ENCODE data around the gene AK1.

AK1 gene

GRCh38 chr9:127876764-127877562, 512 bp downstream of the AK1 start:
- Histone ChIP-seq H3K27me3 (ENCODE audit: insufficient read depth, low read length, poor library complexity, severe bottlenecking) (no peaks in the 10 kb centered on the region), H2AFZ (ENCODE audit: low read length) (no peak overlapping the region), H3F3A (ENCODE audit: low read depth) (no peaks in the 10 kb centered on the region), H3K4me3 (ENCODE audit: low read length, poor library complexity, severe bottlenecking) (no peak overlapping the region), H3K9me3 (ENCODE audit: insufficient read depth, low read depth, low read length) (no peaks in the 10 kb centered on the region), H3K4me2 (ENCODE audit: low read depth, low read length, poor library complexity, severe bottlenecking) (no peak overlapping the region), H3K36me3 (ENCODE audit: insufficient read depth, low read length) (no peaks in the 10 kb centered on the region), H3K79me2 (ENCODE audit: insufficient read depth, low read length) (no peaks in the 10 kb centered on the region), H3K9me2 (replicated peaks; ENCODE audit: low read depth, low read length) (no peaks in the 10 kb centered on the region), H4K20me1 (ENCODE audit: insufficient read depth, low read length, poor library complexity, severe bottlenecking) (no peaks in the 10 kb centered on the region), H3K9ac (ENCODE audit: low read depth, low read length, poor library complexity, severe bottlenecking) (no peak overlapping the region), H3K4me1 (ENCODE audit: insufficient read depth, low read length, poor library complexity, severe bottlenecking) (no peaks in the 10 kb centered on the region)
- TF ChIP-seq, protein P1, sequence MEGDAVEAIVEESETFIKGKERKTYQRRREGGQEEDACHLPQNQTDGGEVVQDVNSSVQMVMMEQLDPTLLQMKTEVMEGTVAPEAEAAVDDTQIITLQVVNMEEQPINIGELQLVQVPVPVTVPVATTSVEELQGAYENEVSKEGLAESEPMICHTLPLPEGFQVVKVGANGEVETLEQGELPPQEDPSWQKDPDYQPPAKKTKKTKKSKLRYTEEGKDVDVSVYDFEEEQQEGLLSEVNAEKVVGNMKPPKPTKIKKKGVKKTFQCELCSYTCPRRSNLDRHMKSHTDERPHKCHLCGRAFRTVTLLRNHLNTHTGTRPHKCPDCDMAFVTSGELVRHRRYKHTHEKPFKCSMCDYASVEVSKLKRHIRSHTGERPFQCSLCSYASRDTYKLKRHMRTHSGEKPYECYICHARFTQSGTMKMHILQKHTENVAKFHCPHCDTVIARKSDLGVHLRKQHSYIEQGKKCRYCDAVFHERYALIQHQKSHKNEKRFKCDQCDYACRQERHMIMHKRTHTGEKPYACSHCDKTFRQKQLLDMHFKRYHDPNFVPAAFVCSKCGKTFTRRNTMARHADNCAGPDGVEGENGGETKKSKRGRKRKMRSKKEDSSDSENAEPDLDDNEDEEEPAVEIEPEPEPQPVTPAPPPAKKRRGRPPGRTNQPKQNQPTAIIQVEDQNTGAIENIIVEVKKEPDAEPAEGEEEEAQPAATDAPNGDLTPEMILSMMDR (conservative IDR thresholded peaks at IDR 0.05; ENCODE audit: low read length) = no peak
- no peak for TF ChIP-seq EZH2phosphoT487 (IDR thresholded peaks at IDR 0.05; ENCODE audit: borderline replicate concordance)

DNA sequence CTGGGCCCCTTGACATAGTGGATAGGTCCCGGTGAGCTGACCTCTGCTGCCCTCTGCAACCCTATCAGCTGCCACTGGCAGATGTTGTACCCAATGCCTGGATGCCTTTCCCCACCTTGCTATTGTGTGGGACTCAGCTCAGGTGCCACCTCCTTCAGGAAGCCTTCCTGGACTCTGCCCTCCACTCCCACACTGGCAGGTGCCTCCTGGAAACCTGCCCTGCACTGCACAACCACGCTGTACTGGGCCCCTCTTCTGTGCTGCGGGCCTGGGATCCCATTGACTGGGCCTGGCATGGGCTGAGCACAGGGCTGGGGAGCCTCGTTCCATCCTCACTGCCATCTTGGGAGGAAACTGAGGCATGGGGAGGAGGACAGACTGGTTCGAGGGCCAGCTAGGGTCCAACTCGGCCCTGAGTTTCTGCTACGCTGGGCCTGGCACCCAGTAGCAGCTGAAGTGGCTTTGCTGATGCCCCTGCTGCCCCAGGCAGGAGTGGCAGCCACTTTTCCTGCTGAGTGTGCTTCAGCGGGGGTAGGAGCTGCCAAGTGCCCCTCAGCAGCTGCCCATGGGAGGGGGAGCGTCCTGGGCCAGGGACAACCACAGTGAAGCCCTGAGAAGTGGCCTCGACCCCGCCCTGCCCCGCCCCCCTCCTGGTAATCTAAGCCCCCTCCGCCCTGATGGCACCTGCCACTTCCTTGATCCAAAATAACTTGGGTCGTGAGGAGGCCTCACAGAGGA, 1.3 kb downstream of the AK1 start:
- Histone ChIP-seq H3K36me3 (ENCODE audit: insufficient read depth, low read length) (no peaks in the 10 kb centered on the region), H3K4me1 (ENCODE audit: insufficient read depth, low read length, poor library complexity, severe bottlenecking) (no peaks in the 10 kb centered on the region), H3K79me2 (ENCODE audit: insufficient read depth, low read length) (no peaks in the 10 kb centered on the region), H3K27me3 (ENCODE audit: insufficient read depth, low read length, poor library complexity, severe bottlenecking) (no peaks in the 10 kb centered on the region), H3K9me3 (ENCODE audit: insufficient read depth, low read depth, low read length) (no peaks in the 10 kb centered on the region), H3F3A (ENCODE audit: low read depth) (no peaks in the 10 kb centered on the region), H3K4me2 (ENCODE audit: low read depth, low read length, poor library complexity, severe bottlenecking) (no peak overlapping the region), H3K9me2 (replicated peaks; ENCODE audit: low read depth, low read length) (no peaks in the 10 kb centered on the region), H3K9ac (ENCODE audit: low read depth, low read length, poor library complexity, severe bottlenecking) (no peak overlapping the region), H4K20me1 (ENCODE audit: insufficient read depth, low read length, poor library complexity, severe bottlenecking) (no peaks in the 10 kb centered on the region), H3K4me3 (ENCODE audit: low read length, poor library complexity, severe bottlenecking) (no peak overlapping the region), H2AFZ (ENCODE audit: low read length) (no peak overlapping the region)
- no peak for TF ChIP-seq EZH2phosphoT487 (IDR thresholded peaks at IDR 0.05; ENCODE audit: borderline replicate concordance)
- TF ChIP-seq, protein P1 (conservative IDR thresholded peaks at IDR 0.05; ENCODE audit: low read length) = no peak

DNA sequence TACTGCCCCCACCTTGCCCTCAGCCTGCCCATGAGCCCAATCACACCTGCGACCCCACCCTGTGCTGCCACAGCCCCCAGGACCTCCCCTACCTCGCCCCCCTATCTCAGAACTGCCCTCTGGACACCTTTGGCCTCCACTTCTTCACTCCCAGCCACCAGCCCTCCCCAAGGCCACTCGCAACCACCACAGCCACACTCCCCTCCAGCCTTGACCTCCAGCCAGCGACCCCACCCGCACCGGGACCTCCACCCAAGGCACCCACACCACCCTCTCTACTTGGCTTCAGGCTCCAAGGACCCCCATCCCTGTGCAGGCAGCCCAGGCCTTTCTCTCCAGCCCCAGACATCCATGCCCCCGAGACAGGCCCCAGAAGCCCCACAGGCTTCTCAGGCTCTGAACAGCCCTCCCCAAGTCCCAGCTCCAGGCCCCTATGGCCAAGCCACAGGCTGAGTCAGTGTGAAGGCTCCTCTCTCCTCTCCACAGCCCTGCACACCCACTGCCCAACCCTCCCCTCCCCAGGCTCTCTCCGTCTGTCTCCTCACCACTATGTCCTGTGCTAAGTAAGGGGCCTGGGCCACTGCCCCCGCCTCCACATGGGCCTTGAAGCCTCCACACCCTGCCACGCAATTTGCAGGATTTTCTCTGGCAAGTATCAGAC, 2.0 kb downstream of the AK1 start:
- Histone ChIP-seq H3K4me1 (ENCODE audit: insufficient read depth, low read length, poor library complexity, severe bottlenecking) (no peaks in the 10 kb centered on the region), H4K20me1 (ENCODE audit: insufficient read depth, low read length, poor library complexity, severe bottlenecking) (no peaks in the 10 kb centered on the region), H3F3A (ENCODE audit: low read depth) (no peaks in the 10 kb centered on the region), H3K79me2 (ENCODE audit: insufficient read depth, low read length) (no peaks in the 10 kb centered on the region), H3K4me2 (ENCODE audit: low read depth, low read length, poor library complexity, severe bottlenecking) (no peak overlapping the region), H3K36me3 (ENCODE audit: insufficient read depth, low read length) (no peaks in the 10 kb centered on the region), H3K9me2 (replicated peaks; ENCODE audit: low read depth, low read length) (no peaks in the 10 kb centered on the region), H3K27me3 (ENCODE audit: insufficient read depth, low read length, poor library complexity, severe bottlenecking) (no peaks in the 10 kb centered on the region), H3K4me3 (ENCODE audit: low read length, poor library complexity, severe bottlenecking) (no peak overlapping the region), H3K9ac (ENCODE audit: low read depth, low read length, poor library complexity, severe bottlenecking) (peak overlapping the region; percentile 17), H2AFZ (ENCODE audit: low read length) (no peak overlapping the region), H3K9me3 (ENCODE audit: insufficient read depth, low read depth, low read length) (no peaks in the 10 kb centered on the region)
- TF ChIP-seq, protein P1 (conservative IDR thresholded peaks at IDR 0.05; ENCODE audit: low read length) = no peak
- no peak for TF ChIP-seq EZH2phosphoT487 (IDR thresholded peaks at IDR 0.05; ENCODE audit: borderline replicate concordance)

All from Loucy (cell line).